ENCODE results near the gene ADD2.
"Not testable (repeated sequence)": the region's sequence is repeated elsewhere in the genome, so short reads cannot be mapped to it uniquely, and the experiment has no call there.

Gene ADD2

DNA sequence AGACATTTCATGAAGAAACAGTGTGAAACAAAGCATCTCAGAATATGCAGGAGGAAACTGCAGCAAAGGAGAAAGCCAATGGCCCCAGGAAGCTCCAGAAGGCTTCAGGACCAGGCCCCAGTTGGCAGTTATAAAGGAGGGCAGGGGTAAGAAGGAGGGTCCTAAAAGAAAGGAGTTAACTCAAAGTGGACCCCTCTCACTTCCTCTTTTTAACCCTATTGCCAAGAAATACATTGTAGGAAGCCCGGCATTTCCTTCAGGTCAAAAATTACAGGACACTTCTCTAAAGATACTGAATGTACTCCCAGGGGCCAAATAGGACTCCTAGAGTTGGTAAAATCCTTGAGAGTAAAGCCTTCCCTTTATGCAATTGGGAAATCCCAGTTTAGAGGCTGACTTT lies 137.2 kb downstream of the ADD2 start:
- no peak for DNase-seq

GRCh38 chr2:70627211-70627898 lies 140.6 kb downstream of the ADD2 start:
- DNase-seq, result no peak

GRCh38 chr2:70626254-70626990 lies 141.6 kb downstream of the ADD2 start:
- no peak for DNase-seq

DNA sequence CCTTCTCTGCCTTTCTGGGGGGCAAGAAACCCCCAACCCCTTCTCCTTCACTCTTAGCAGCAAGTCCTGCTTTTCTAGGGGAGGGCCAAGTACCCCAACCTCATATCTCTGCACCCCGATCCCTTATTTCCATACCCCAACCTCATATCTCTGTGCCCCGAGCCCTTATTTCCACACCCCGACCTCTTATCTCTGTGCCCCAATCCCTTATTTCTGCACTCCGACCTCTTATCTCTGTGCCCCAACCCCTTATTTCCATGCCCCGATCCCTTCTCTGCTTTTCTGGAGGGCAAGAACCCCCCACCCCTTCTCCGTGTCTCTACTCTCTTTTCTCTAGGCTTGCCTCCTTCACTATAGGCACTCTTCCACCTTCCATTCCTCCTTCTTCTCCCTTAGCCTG lies 146.5 kb downstream of the ADD2 start:
- DNase-seq, result not testable (repeated sequence)

DNA sequence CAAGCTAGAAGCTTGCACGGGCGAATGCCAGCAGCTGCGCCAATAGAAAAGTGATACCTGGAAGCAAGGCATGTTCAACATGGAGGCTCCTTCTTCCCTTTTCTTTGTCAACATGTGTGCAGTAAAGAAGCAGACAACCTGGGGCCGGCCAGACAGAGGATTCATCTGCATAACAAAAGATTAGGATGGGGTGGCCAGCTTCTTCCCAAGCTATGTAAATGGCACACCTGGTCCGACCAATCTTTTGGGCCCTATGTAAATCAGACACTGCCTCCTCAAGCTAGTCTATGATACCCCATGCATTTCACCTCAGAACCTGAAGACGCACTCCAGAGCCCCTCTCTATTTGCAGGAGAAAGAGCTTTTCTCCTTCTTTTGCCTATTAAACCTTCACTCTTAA lies 148.0 kb downstream of the ADD2 start:
- DNase-seq, result no peak

- DNase-seq, result no peak
Observed at GRCh38 chr2:70619167-70619566, 148.8 kb downstream of the ADD2 start.

DNA sequence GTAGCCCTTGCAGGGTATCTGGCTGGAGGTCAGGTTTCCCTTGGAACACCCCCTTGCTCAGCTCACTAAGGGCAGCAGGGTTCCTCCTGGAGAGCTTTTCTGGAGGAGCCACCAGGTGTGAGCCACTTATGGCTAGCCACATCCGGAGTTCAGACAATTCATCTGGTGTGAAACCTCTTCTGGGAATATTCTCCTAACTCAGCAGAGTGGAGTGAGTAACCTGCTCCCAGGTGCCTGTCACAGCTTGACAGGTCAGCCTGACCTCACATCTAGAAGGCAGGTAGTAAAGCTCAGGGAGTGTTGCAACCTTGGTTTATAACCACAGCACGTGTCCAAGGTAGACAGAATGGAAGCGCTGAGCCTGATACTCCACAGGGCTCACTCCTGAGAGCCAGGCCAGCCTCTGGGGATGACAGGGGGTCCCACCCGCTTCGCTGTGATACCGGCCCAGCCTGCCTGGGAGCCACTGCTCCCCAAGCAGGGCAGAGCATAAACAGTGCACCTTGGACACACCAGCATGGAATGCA lies 151.8 kb downstream of the ADD2 start:
- no peak for DNase-seq

DNA sequence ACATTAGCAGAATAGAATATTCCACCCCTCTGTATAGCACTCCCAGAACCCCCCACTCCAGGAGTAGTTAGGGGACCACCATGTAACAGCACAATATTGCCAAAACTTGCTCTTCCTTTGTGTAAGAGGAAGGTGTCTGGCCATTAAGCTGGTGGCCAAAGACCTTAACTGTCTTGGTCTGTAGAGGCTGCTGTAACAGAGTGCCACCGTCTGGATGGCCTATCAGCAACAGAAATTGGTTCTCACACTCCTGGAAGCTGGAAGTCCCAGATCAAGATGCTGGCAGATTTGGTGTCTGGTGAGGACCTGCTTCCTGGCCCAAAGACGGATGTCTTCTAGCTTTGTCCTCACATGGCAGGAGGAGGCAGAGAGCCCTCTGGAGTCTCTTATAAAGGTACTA lies 152.8 kb downstream of the ADD2 start:
- no peak for DNase-seq

DNA sequence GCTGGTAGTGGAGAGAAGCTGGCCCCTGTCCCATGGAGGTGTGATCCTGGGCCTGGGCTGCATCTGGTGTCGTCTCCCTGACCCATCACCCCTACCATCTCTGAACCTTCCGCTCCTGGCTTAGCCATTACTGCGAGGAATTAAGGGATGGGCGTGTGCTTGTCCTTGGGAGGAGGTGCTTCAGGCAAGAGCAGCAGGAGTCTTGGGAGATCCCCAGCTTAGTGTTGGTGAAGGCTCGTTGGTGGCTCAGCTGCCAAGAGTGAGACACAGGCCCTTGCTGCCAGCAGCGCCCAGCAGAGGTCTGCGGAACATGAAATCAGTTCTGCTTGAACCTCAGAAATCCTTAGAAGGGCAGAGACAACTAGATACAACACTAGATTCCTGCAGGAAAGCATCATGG lies 154.5 kb downstream of the ADD2 start:
- DNase-seq, result no peak

DNA sequence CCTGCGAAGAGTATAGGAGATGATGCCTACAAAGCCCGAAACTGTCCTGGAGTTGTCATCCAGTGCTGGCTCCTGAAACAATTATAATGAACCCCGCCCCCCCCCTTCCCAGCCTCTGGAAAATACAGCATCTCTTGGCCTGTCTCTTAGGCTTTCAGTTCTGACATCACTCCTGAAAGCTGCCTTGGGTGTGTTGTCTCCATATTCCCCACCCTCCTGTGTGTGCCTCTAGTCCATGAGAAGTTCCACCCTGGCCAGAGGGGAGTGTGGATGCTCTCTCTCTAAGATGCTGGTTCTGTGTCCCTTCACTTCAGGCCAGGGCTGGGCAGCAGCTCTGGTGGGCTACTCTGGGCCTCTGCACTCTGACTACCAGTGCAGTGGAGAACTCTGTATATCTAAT lies 155.4 kb downstream of the ADD2 start:
- DNase-seq, result no peak

- no peak for DNase-seq
Observed at GRCh38 chr2:70608373-70608772, 159.6 kb downstream of the ADD2 start.

- no peak for DNase-seq
Observed at GRCh38 chr2:70607121-70607561, 160.9 kb downstream of the ADD2 start.

Data from stimulated activated naive CD4-positive, alpha-beta T cell (primary cell).